C4-2B (cell line): ENCODE results near the gene PMPCA.

Experiments used
- ZFX ChIP-seq: fragments of 450-650 bp; IDR thresholded peaks from 2 replicates; pipeline ENCODE4 v1.6.1; 2017
- TF ChIP-seq, protein P1 (sequence below): fragments of 450-650 bp; conservative IDR thresholded peaks from 2 replicates; pipeline ENCODE4 v1.5.1; 2017; ENCODE audit warnings: mild to moderate bottlenecking

DNA sequence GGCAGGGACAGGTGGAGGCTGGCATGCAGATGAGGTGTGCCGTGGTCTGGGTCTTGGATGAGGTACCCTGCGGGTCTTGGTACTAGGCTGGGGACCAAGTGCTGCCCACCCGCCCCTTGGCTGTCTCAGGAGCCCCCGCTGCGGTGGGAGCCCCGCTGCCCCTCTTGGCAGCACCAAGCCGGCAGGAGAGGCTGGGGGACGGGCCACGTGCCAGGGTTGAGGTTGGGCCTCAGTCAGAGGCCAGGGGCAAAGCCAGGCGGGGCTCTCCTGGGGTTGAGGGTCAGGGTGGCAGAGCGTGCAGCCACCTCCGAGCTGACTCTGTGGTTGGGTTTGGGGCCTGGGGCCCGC is 39.0 kb upstream of the PMPCA start:
- TF ChIP-seq, protein P1, sequence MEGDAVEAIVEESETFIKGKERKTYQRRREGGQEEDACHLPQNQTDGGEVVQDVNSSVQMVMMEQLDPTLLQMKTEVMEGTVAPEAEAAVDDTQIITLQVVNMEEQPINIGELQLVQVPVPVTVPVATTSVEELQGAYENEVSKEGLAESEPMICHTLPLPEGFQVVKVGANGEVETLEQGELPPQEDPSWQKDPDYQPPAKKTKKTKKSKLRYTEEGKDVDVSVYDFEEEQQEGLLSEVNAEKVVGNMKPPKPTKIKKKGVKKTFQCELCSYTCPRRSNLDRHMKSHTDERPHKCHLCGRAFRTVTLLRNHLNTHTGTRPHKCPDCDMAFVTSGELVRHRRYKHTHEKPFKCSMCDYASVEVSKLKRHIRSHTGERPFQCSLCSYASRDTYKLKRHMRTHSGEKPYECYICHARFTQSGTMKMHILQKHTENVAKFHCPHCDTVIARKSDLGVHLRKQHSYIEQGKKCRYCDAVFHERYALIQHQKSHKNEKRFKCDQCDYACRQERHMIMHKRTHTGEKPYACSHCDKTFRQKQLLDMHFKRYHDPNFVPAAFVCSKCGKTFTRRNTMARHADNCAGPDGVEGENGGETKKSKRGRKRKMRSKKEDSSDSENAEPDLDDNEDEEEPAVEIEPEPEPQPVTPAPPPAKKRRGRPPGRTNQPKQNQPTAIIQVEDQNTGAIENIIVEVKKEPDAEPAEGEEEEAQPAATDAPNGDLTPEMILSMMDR = no peak
- TF ChIP-seq ZFX = no peak
